NB4 (cell line): ENCODE results near the gene SAP30L.

Experiments used
- DNase-seq: peaks from one replicate; pipeline ENCODE4 v3.0.0; 2010; ENCODE audit warnings: low read depth
- H3K4me3 ChIP-seq: one replicate; pipeline ENCODE4 v1.5.1; 2011; ENCODE audit warnings: mild to moderate bottlenecking, low read depth, low read length, moderate library complexity
- CTCF ChIP-seq: IDR thresholded peaks from one replicate; pipeline ENCODE4 v1.5.1; 2012; ENCODE audit warnings: low read depth, low read length
- MYC ChIP-seq: IDR thresholded peaks from 2 replicates; pipeline ENCODE4 v1.6.1; 2011; ENCODE audit warnings: low read depth, low read length
- POLR2A ChIP-seq: IDR thresholded peaks from 2 replicates; pipeline ENCODE4 v1.6.1; 2011; ENCODE audit warnings: mild to moderate bottlenecking; ENCODE audit not compliant: insufficient read length; ENCODE audit errors: extremely low read depth
- TF ChIP-seq, protein P1 (sequence below): IDR thresholded peaks from 2 replicates; pipeline ENCODE4 v1.6.1; 2011; ENCODE audit warnings: low read depth, low read length

SAP30L gene

GRCh38 chr5:154415114-154415513, 30.7 kb upstream of the SAP30L start:
- no peak overlapping the region for H3K4me3 ChIP-seq
- no peak for TF ChIP-seq MYC
- no peak for TF ChIP-seq POLR2A
- no peak for TF ChIP-seq CTCF
- TF ChIP-seq, protein P1, sequence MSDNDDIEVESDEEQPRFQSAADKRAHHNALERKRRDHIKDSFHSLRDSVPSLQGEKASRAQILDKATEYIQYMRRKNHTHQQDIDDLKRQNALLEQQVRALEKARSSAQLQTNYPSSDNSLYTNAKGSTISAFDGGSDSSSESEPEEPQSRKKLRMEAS, result no peak
- no peak for DNase-seq

DNA sequence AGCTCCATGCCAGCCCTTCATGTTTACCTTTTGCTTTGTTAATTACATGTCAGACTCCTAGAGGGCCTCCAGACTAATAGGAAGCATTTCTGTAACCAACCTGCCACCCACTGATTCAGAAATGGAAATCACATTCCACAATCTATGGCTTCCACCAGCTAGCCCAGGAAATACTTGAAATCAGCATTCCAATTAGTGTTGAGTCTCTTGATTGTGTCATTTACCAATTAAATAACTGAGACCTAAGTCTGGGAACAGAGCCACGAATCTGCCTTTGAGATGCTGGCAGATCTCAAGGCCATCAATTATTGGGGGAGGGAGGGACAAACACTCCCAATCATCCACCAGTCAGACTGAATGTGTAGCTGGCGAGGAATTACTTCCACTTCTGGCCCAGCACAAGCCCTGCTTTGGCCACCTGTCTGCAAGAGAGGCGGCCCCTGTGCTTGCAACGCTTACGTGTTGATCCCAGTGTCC, 27.4 kb upstream of the SAP30L start:
- H3K4me3 ChIP-seq, result no peak overlapping the region
- DNase-seq, result no peak
- no peak for TF ChIP-seq POLR2A
- no peak for TF ChIP-seq MYC
- no peak for TF ChIP-seq CTCF
- TF ChIP-seq, protein P1, result no peak

DNA sequence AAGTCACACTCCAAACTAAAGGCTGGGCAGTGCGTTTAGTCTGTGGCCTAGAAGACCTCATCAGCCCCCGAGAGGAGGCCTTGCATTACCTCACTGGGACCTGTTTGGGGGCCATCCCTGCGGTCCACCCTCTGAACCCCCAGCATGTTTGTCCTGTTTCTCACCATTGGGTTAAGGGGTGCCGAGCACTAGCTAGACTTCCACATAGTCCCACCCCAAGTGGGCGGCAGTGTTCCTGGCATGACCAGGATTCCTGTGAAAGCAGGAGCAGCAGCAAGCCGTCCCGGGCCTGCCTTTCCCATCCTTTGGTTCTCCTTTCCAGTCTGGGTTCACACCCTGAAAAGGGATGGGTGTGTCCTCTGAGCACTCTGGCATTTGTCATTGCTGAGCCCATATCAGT, 26.6 kb upstream of the SAP30L start:
- H3K4me3 ChIP-seq, result no peak overlapping the region
- no peak for DNase-seq
- no peak for TF ChIP-seq POLR2A
- TF ChIP-seq MYC, result no peak
- no peak for TF ChIP-seq CTCF
- TF ChIP-seq, protein P1, result no peak

GRCh38 chr5:154421868-154422267, 23.9 kb upstream of the SAP30L start:
- H3K4me3 ChIP-seq, result no peak overlapping the region
- peak; percentile 50 for DNase-seq
- TF ChIP-seq CTCF (peak; percentile 66), POLR2A (no peak)

- DNase-seq, result peak; percentile 20
- no peak overlapping the region for H3K4me3 ChIP-seq
- no peak for TF ChIP-seq MYC
- no peak for TF ChIP-seq CTCF
- TF ChIP-seq, protein P1, result no peak
- TF ChIP-seq POLR2A, result no peak
Observed at GRCh38 chr5:154422298-154422697, 23.5 kb upstream of the SAP30L start.

- no peak for DNase-seq
- no peak overlapping the region for H3K4me3 ChIP-seq
Observed at GRCh38 chr5:154428208-154428607, 17.6 kb upstream of the SAP30L start.

More at GRCh38 chr5:154428208-154428607, 17.6 kb upstream of the SAP30L start:
- TF ChIP-seq, protein P1, result no peak
- TF ChIP-seq POLR2A (no peak), MYC (no peak), CTCF (no peak)
